Chondrocyte (in vitro differentiated cells): ENCODE data around the gene TRIM68. TPM values are rescaled to one million over a fixed set of nuclear protein-coding genes. Genes with fewer than 3 reads are reported as not detected.

Experiments used
- DNase-seq: peaks from one replicate; pipeline ENCODE4 v3.0.0; 2021; ENCODE audit warnings: mixed read lengths, low spot score
- H3K27ac Mint-ChIP-seq: one replicate; pipeline ENCODE4 v1.8.0; 2021; ENCODE audit warnings: mild to moderate bottlenecking, moderate library complexity, mixed read lengths; ENCODE audit not compliant: unreplicated experiment
- H3K27me3 Mint-ChIP-seq: 2 replicates; pipeline ENCODE4 v1.8.0; 2021; ENCODE audit warnings: low read depth, mixed read lengths
- H3K36me3 Mint-ChIP-seq: 2 replicates; pipeline ENCODE4 v1.8.0; 2021; ENCODE audit warnings: low read depth, mixed read lengths
- H3K4me1 Mint-ChIP-seq: 2 replicates; pipeline ENCODE4 v1.8.0; 2021; ENCODE audit warnings: low read depth, mild to moderate bottlenecking, mixed read lengths
- H3K4me3 Mint-ChIP-seq: one replicate; pipeline ENCODE4 v1.8.0; 2021; ENCODE audit warnings: mild to moderate bottlenecking, moderate library complexity, mixed read lengths; ENCODE audit not compliant: unreplicated experiment
- H3K9me3 Mint-ChIP-seq: 2 replicates; pipeline ENCODE4 v1.8.0; 2021; ENCODE audit warnings: low read depth, mixed read lengths
- total RNA-seq: library from RNA; stranded (reverse); gene quantifications from 3 replicates; pipeline ENCODE4 v1.2.1, GENCODE V29; 2021
- TF ChIP-seq, protein P1 (sequence below): fragments of 200-600 bp; sonication (generic); IDR thresholded peaks from 2 replicates; pipeline ENCODE4 v1.5.0; 2021; ENCODE audit warnings: antibody characterized with exemption, mild to moderate bottlenecking, moderate library complexity

Gene TRIM68
- total RNA-seq, 1 donor from 2014 or later, result 10.3 TPM

DNA sequence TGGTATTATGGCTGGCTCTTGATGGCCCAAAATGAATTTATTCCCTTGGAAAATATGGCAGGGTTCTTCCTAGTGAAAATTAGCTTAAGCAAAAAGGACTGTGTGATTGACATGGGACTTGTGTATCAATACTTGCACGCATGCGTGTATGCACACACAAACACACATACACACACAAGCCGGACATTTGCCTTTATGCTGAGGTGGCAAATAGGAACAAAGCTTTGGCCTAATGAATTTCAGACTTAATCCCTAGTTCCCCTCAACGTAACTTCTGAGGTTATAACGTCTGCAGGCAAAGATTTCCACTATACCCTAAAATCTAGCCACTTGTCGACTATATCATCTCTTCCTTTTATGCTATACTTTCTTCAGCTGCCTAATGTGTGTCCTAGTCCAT is 29.4 kb downstream of the TRIM68 start:
- H3K9me3 Mint-ChIP-seq, result no peaks in the 10 kb centered on the region
- peaks cover 23% of the 10 kb centered on the region for H3K27me3 Mint-ChIP-seq
- TF ChIP-seq, protein P1, sequence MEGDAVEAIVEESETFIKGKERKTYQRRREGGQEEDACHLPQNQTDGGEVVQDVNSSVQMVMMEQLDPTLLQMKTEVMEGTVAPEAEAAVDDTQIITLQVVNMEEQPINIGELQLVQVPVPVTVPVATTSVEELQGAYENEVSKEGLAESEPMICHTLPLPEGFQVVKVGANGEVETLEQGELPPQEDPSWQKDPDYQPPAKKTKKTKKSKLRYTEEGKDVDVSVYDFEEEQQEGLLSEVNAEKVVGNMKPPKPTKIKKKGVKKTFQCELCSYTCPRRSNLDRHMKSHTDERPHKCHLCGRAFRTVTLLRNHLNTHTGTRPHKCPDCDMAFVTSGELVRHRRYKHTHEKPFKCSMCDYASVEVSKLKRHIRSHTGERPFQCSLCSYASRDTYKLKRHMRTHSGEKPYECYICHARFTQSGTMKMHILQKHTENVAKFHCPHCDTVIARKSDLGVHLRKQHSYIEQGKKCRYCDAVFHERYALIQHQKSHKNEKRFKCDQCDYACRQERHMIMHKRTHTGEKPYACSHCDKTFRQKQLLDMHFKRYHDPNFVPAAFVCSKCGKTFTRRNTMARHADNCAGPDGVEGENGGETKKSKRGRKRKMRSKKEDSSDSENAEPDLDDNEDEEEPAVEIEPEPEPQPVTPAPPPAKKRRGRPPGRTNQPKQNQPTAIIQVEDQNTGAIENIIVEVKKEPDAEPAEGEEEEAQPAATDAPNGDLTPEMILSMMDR, result no peak
- no peak for DNase-seq
- H3K4me1 Mint-ChIP-seq, result no peaks in the 10 kb centered on the region
- no peak overlapping the region for H3K4me3 Mint-ChIP-seq
- H3K27ac Mint-ChIP-seq, result no peak overlapping the region
- H3K36me3 Mint-ChIP-seq, result peaks cover 2% of the 10 kb centered on the region

DNA sequence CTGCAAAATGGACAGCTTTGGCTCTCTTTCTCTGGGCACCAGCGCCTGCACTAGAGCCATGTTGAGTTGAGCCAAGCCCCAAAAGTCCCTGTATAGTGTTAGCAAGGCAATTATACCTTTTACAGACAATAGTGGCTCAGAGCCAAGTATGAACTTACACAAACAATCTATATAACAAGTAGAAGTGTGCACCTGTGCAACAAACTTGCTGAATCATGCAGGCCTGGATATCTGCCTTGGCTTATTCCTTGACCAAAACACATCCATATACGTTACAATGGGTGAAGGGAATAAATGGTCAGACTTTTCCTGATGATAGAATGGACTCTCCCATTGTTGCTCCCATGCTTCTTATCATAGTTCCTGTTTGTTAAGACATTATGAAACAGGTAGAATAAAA is 30.3 kb downstream of the TRIM68 start:
- H3K27me3 Mint-ChIP-seq, result peaks cover 23% of the 10 kb centered on the region
- TF ChIP-seq, protein P1, result no peak
- no peak for DNase-seq
- H3K9me3 Mint-ChIP-seq, result no peaks in the 10 kb centered on the region
- H3K4me1 Mint-ChIP-seq, result no peaks in the 10 kb centered on the region
- no peak overlapping the region for H3K4me3 Mint-ChIP-seq
- no peak overlapping the region for H3K27ac Mint-ChIP-seq
- H3K36me3 Mint-ChIP-seq, result peaks cover 2% of the 10 kb centered on the region

DNA sequence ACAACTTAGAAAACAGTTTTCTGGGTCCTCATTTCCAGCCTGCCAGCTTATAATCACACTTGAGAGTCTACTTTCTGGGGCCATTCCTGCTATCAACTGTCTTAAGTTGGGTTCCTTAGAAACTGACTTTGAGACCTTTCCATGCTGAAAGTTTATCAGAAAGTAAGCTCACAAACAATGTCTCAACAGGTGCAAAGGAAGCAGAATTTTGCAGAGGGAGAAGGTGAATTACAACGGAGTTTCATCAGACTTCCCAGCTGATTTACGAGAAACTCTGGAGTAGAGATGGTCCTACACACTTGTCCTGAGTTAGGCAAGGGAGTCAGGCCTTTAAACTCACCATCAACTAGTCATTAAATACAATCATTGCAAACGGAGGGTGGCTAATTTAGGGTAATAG is 31.2 kb downstream of the TRIM68 start:
- no peak for DNase-seq
- TF ChIP-seq, protein P1, result no peak
- Mint-ChIP-seq H3K4me1 (no peaks in the 10 kb centered on the region), H3K27me3 (peaks cover 22% of the 10 kb centered on the region), H3K4me3 (no peak overlapping the region), H3K9me3 (no peaks in the 10 kb centered on the region), H3K27ac (no peak overlapping the region), H3K36me3 (peaks cover under 1% of the 10 kb centered on the region)

DNA sequence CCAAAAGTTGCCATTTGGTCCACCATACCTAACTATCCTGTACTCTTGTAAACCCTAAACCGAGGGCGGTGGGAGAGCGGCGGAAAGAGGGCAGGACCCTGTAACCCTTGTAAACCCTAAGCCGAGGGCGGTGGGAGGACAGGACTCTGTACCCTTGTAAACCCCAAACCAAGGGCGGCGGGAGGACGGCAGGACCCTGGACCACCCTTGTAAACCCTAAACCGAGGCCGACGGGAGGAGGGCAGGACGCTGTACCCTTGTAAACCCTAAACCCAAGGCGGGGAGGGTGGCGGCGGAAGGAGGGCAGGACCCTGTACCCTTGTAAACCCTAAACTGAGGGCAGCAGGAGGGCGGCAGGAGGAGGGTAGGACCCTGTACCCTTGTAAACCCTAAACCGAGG is 39.0 kb downstream of the TRIM68 start:
- TF ChIP-seq, protein P1, result no peak
- Mint-ChIP-seq H3K36me3 (no peaks in the 10 kb centered on the region), H3K4me3 (no peak overlapping the region), H3K9me3 (peaks cover 5% of the 10 kb centered on the region), H3K27ac (no peak overlapping the region), H3K4me1 (no peaks in the 10 kb centered on the region), H3K27me3 (peaks cover 2% of the 10 kb centered on the region)
- DNase-seq, result no peak

- H3K4me1 Mint-ChIP-seq, result no peaks in the 10 kb centered on the region
- peaks cover 15% of the 10 kb centered on the region for H3K9me3 Mint-ChIP-seq
- H3K27ac Mint-ChIP-seq, result no peak overlapping the region
- no peak for DNase-seq
- H3K36me3 Mint-ChIP-seq, result no peaks in the 10 kb centered on the region
- TF ChIP-seq, protein P1, result no peak
- peaks cover 6% of the 10 kb centered on the region for H3K27me3 Mint-ChIP-seq
- H3K4me3 Mint-ChIP-seq, result no peak overlapping the region
Measured at GRCh38 chr11:4565371-4565770, 42.7 kb downstream of the TRIM68 start.
